LHCN-M2 (cell line): Measurements from ENCODE around the gene GANC. TPM values are rescaled to one million over a fixed set of nuclear protein-coding genes. Genes with fewer than 3 reads are reported as not detected.

Experiments
- DNase-seq: peaks from one replicate; pipeline ENCODE4 v3.0.0-alpha.2; 2012; ENCODE audit warnings: low read depth
- total RNA-seq: library from RNA; depleted of rRNA; stranded (reverse); fragments of >200 nt; gene quantifications from 2 replicates; pipeline ENCODE4 v1.2.3, GENCODE V29; 2014; rRNA removed

The GANC gene
- total RNA-seq, 1 experiment from 2014 or later: 17.7 TPM

DNA sequence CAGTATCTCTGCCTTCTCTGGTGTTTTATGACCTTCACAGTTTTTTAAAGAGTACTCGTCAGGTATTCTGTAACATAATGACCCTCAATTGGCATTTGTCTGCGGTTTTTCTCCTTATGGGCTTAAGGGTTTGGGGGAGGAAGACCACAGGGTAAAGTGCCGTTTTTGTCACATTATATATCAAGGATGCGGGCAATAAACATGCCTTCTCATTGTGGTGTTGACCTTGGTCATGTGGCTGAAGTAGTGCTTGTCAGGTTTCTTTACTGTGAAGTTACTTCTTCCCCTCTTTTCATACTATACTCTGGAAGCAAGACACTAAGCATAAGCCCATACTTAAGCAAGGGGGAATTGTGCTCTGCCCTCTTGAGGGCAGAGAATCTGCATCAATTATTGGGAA lies 102.9 kb downstream of the GANC start:
- no peak for DNase-seq

DNA sequence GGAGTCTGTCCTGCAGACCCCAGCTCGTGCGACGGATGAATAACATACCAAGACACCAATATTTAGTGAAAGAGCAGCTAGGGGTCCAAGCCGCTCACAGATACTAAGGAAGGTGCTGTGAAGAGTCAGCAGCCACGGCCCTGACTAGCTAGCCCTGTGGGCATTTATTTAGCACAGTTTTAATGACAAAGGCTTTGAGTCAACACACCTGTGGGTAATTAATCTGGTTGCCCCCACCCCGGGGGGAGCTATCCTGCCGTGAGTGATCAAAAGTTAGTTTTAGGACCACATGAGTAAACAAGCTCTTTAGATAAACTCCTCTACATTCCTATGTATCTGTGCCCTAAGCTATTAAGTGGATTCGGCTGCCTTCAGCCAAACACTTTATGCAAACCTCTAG lies 105.0 kb downstream of the GANC start:
- DNase-seq: no peak

DNA sequence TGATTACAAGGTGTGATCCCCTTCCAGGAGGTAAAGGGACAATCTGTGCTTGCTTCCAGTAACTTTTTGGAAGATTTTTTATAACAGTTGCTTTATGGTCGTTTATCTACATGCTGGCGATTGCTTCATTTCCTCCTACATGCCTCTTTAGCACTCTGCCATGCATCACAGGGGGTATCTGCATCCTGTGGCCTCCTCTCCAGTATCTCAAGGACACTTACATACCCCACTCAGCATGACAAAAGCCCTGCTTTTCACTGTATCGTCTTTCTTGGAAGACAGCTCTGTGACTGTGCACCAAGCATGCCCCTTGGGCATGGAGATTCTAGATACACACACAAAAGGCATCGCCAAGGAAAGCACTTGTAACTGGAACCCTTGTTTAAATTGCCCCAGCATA lies 111.6 kb downstream of the GANC start:
- no peak for DNase-seq

DNA sequence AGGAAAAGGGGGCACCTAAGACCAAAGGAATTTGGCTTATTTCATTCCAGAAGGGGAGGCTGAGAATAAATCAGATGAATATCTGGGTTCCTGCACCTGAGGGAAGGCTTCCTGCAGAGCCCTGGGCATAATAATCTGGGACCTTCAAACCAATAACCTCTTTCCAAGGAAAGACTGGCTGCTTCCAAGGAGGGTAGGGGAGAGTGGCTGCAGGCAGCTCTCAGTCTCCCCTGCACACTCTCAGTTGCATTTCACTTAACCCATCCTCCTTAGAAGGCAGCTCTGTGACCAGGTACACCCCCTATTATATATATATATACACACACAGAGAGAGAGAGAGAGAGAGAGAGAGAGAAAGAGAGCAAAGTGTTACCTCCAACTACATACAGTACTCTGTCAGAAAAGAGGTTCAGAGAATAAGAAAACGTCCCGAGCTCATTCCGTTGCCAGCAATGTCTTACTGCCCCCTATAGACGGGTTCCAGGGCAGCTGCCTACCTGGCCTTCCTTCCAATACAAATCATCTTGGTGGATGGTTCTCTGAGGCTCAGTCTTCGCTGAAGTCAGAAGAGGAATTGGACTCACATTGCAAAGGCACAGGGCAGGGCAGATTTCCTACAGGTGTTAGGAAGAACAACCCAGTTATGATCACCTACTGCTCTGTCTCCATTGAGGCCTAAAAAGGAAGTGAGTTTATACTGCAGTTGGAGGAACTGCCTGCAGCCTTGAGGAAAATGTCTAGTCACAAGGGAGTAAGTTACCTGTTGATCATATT lies 112.4 kb downstream of the GANC start:
- DNase-seq: peak; percentile 26

DNA sequence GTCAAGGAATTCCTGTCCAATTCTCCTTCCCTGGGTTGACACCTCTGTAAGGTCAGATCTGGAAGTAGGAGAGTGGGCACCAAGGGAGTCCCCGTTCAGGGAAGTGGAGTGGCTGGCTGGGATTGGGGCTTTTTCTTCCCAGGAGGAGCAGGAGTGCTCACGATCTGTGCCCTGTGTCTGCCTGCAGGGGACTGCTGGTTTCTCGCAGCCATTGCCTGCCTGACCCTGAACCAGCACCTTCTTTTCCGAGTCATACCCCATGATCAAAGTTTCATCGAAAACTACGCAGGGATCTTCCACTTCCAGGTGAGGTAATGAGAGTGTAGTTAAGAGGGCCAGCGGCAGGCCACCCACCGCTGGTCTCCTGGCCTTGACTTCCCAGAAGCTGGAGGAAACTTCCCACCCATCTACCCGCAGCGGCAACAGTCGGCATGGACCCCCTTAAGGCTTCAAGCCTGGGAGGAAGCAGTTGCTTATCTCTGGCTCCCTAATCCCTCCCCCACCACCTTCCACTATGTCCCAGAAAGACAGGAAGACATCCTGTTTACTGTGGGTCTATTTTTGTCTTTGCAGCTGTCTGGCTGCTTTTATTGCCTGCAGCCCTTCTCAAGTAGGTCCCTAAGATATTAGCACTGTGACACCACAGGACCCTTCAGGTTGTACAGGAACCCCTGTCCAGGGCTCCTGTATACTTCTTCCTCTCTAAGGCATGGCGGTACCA lies 113.1 kb downstream of the GANC start:
- DNase-seq: peak; percentile 29

DNA sequence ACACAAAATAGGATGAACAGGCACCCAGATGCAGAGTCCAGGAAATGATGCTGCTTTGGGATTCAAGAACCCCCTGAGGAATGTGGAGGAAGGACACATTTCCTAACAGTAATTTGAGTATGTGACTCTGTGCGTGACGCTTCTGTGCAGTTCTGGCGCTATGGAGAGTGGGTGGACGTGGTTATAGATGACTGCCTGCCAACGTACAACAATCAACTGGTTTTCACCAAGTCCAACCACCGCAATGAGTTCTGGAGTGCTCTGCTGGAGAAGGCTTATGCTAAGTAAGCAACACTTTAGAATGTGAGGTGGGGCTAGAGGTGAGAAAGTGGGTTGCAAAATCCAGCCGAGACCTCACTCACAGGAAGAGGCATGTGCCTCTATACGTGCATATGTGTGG lies 114.6 kb downstream of the GANC start:
- no peak for DNase-seq

DNA sequence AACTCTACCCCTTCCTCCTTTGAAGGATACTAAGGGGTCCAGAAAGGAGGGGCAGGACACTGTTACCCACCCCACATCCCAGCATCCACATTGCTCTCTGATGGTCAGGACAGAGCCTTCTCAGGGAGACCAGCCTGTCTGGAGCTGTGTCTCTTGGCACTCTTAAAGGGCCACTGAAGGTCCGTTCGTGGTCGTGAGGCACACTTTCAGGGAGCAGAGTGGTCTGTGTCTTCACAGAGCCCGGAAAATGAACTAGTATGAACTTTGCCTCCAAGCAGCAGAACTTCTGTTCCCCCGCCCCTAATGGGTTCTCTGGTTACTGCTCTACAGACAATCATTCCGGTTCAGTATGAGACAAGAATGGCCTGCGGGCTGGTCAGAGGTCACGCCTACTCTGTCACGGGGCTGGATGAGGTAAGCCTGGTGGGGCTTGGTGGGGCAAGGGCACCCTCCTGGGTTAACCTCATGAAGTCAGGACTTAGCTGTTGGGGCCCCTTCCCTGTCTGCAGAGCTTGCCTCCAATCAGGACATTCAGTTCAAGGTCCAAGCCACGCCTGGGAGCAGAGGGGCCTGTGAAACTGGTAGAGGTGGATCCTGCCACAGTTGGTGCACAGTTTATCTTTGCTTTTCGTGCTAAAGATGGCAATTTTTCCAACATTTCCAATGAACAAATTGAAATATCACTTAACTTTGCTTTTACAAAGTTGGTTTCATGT lies 119.5 kb downstream of the GANC start:
- DNase-seq: no peak

DNA sequence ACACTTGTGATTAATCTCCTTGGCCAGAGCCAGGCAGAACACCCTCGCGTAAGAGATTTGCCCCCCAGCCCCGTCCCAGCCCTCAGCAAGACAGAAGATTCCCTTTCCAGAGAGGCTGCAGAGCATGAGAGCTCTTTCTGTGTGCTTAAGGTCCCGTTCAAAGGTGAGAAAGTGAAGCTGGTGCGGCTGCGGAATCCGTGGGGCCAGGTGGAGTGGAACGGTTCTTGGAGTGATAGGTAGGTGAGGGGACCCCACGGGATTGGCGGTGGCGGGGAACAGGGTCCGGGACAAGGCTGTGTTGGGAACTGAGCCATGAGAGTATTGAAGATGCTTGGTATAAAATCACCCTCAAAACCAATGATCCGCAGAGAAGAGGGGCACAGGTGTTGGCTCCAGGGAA lies 121.1 kb downstream of the GANC start:
- no peak for DNase-seq

DNA sequence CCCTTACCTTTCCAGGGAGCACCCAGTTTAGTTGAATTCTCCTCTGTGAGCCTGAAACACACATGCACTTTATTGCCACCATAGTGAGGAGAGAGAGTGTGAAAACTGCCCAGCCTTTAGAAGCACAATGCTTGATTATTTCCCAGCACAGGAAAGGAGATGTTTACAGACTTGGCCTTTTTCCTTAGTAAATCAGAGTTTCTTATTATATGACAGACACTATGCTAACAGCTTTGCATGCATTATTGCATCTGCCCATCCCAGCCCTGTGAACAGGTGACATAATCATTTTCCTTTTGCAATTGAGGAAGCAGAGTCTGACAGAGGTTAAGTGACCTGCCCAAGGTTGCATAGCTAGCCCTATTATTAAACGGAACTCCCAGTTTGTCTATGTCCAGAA lies 122.8 kb downstream of the GANC start:
- DNase-seq: no peak

DNA sequence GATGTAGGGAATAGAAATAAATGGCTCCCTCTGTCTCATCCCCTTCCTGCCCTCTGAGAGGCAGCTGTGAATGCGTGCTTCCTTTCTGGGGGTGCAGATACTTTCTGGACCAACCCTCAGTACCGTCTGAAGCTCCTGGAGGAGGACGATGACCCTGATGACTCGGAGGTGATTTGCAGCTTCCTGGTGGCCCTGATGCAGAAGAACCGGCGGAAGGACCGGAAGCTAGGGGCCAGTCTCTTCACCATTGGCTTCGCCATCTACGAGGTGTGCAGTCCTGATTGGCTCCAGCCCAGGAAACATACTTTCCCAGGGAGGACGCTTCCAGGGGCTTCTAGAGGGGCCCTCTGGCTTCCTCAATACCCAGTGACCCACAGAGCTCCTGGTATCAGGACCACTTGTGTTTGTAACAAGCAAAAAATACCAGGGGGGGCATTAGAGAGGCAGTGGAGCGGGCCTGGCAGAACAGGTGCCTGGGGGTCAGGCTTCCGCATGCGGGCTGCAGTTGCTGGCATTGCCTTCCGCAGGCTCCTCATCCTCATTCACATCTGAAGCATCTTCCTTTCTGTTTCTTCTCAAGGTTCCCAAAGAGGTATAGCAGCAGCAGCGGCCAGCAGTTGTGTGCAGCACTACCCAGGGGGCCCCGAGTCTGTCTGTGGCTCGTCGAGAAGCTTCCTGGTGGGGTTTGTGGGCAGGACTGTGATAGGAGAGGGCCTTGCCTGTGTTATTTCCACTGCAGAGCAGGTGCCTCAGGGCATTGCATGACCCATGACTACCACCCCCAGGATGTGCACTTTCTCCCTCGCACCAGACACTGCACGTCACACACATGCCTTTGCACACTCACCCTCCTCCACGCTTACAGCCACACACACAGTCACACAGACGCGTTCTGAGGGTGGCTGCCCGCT lies 128.8 kb downstream of the GANC start:
- no peak for DNase-seq

DNA sequence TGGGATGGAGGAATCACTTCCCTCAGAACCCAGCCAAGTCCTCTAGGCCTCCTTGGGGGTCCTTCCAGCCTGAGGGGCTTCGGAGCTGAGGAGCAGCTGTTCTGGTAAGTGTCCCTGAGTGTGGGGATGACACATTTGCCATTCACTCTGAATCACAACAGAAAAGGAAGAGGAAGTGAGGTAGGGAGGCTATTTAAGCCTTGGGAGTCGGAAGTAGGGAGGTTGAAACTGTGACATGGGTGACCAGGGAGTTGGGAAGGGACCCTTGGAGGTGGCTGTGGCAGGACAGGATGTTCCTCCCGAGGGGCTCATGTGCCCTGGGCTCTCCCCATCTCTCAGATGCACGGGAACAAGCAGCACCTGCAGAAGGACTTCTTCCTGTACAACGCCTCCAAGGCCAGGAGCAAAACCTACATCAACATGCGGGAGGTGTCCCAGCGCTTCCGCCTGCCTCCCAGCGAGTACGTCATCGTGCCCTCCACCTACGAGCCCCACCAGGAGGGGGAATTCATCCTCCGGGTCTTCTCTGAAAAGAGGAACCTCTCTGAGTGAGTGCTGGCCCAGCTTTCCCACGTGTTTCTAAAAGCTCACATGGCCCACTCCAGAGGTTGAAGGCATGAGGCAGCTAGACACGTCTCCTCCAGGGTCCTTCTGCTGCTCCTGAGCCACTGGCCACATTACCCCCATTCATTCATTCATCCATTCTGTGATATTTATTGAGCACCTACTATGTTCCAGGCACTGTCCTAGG lies 129.6 kb downstream of the GANC start:
- no peak for DNase-seq

DNA sequence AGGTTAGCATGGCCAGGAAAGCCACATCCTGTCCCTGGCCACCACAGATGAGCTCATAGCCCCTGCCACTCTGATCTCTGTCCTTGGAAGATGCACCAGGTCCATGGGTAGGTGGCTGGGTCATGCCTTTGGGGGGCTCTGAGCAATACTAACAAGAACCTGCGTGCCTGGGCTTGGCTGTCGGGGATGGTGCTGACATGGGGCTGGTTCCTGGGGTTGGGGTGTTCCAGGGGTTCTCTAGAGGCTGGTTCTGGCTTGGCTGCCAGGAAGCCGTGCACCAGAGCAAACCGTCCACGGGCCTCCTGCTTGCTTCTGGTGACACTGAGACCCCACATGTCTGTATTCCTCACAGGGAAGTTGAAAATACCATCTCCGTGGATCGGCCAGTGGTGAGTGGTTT lies 130.4 kb downstream of the GANC start:
- no peak for DNase-seq

DNA sequence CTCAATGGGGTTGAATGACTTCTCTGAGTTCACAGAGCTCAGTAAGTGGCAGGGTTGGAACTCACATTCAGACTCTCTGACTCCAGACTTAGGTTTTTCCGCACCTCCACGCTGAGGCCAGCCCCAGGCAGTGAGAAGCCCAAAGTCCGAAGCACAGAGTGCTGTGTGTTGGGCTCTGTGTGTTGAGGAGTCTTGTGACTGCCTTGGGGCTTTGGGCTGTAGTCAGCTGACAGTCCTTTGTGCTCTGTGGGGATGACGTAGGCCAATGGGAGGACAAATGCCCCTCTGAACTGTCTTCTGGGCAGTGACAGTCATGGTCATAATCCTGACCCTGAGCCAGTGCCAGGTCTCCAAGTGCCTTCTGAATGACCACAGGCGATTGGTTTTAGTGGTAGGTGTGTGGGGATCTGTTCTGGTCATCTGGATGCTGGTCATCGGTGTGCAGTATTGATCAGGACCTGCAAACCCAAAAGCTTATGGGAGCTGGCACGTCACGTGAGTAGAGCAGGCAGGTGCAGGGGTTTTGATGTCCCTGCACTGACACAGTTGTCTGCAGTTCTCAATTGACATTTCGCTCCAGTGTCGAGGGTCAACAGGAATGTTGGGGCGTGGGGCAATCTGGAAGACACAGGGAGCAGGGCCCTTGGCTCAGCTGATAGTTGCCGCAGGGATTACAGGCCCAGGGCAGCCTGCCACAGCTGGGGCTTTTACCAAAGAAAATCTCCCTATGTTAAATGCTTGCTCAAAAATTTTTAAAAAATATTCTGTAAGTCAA lies 131.6 kb downstream of the GANC start:
- DNase-seq: no peak

DNA sequence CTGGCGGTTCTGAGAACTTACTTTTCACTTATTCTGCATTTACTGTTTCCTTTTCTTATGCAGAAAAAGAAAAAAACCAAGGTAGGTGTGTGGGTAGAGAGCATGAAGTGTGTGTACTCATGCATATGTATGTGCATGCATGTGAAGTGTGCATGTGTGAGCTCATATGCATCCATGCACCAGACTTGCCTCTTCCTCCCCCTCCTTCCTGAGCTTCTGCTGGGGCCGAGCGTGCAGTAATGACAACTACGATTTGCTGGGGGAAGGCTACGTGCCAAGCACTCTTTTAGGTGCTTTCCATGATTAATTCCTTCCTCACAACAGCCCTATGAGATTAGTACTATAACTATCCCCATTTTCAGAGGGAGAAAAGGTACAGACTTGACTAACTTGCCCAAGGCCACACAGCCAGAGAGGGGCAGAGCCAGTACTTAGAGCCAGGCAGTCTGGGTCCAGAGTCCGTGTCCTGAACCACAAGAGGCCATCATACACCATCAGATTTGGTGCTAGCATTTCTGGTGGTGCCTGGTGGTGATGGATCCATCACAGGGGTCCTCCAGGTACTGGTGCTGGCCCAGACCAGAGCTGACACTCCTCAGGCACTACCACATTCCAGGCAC lies 133.0 kb downstream of the GANC start:
- DNase-seq: no peak

Other genes starting within 250 kb of the GANC start
- not detected in 2 replicates for gene PLA2G4D, start 178.6 kb upstream of the GANC start, total RNA-seq
- not detected in 2 replicates for gene PLA2G4F, start 116.6 kb upstream of the GANC start, total RNA-seq
- gene VPS39, start 64.9 kb upstream of the GANC start, total RNA-seq: 31.1 and 40.4 TPM in 2 replicates
- gene TMEM87A, start 232 bp downstream of the GANC start, total RNA-seq: 40.1 and 52.0 TPM in 2 replicates
- gene CAPN3, start 86.3 kb downstream of the GANC start, total RNA-seq: 0.17 and 0.77 TPM in 2 replicates
- 65.3 and 74.2 TPM in 2 replicates for gene ZNF106, start 217.9 kb downstream of the GANC start, total RNA-seq
- 36.5 and 58.0 TPM in 2 replicates for gene SNAP23, start 222.4 kb downstream of the GANC start, total RNA-seq